Mesenchymal stem cell (in vitro differentiated cells and primary cell): ENCODE measurements around the gene GPR107.

Experiments
- DNase-seq: peaks from one replicate; pipeline ENCODE4 v3.0.0-alpha.2; 2013
- H2AFZ ChIP-seq: one replicate; pipeline ENCODE4 v1.6.1; 2013; ENCODE audit warnings: low read depth, mild to moderate bottlenecking, control low read depth, inconsistent platforms, low read length, moderate library complexity
- H2AK5ac ChIP-seq: 2 replicates; pipeline ENCODE4 v1.6.1; 2013; ENCODE audit warnings: low read length, moderate library complexity, mild to moderate bottlenecking, inconsistent platforms; ENCODE audit not compliant: severe bottlenecking
- H2BK120ac ChIP-seq: one replicate; pipeline ENCODE4 v1.6.1; 2013; ENCODE audit warnings: low read depth, mild to moderate bottlenecking, inconsistent platforms, low read length, moderate library complexity
- H2BK12ac ChIP-seq, 2 experiments: one replicate each; pipeline ENCODE4 v1.6.1; 2013; ENCODE audit warnings: inconsistent platforms in 2 of 2, low read length in 2 of 2, mild to moderate bottlenecking in 2 of 2, moderate library complexity in 2 of 2, control low read depth in 1 of 2
- H2BK15ac ChIP-seq: one replicate; pipeline ENCODE4 v1.6.1; 2013; ENCODE audit warnings: mild to moderate bottlenecking, low read depth, inconsistent platforms; ENCODE audit not compliant: poor library complexity, severe bottlenecking
- H2BK5ac ChIP-seq: 2 replicates; pipeline ENCODE4 v1.6.1; 2013; ENCODE audit warnings: low read depth, mild to moderate bottlenecking, low read length, control low read depth, inconsistent platforms; ENCODE audit not compliant: poor library complexity, severe bottlenecking
- H3K14ac ChIP-seq, 2 experiments: one replicate each; pipeline ENCODE4 v1.6.1; 2013; ENCODE audit warnings: inconsistent platforms in 2 of 2, low read length in 2 of 2, control low read depth in 1 of 2, mild to moderate bottlenecking in 1 of 2, moderate library complexity in 1 of 2
- H3K18ac ChIP-seq, 2 experiments: one replicate each; pipeline ENCODE4 v1.6.1; 2013; ENCODE audit warnings: inconsistent platforms in 2 of 2, low read length in 2 of 2, control low read depth in 1 of 2, low read depth in 1 of 2, mild to moderate bottlenecking in 1 of 2
- H3K23ac ChIP-seq, 2 experiments: one replicate each; pipeline ENCODE4 v1.6.1; 2013; ENCODE audit warnings: inconsistent platforms in 2 of 2, low read length in 2 of 2, mild to moderate bottlenecking in 2 of 2, moderate library complexity in 2 of 2, control low read depth in 1 of 2
- H3K27ac ChIP-seq: 2 replicates; pipeline ENCODE4 v1.5.1; 2013; ENCODE audit warnings: mild to moderate bottlenecking, moderate library complexity, low read length, control low read depth, inconsistent platforms; ENCODE audit not compliant: poor library complexity, severe bottlenecking
- H3K27me3 ChIP-seq, 2 experiments: 2 replicates each; pipeline versions ENCODE4 v1.6.1 to v1.7.0; 2013; ENCODE audit warnings: low read length in 2 of 2, mild to moderate bottlenecking in 2 of 2, moderate library complexity in 2 of 2, control low read depth in 1 of 2, inconsistent platforms in 1 of 2; ENCODE audit not compliant: control insufficient read depth in 1 of 2, insufficient read depth in 1 of 2
- H3K36me3 ChIP-seq, 2 experiments: 2 replicates each; pipeline versions ENCODE4 v1.6.1 to v1.7.0; 2013; ENCODE audit warnings: low read length in 2 of 2, control low read depth in 1 of 2, inconsistent platforms in 1 of 2, low read depth in 1 of 2, mild to moderate bottlenecking in 1 of 2; ENCODE audit not compliant: insufficient read depth in 2 of 2, control insufficient read depth in 1 of 2
- H3K4ac ChIP-seq, 2 experiments: one replicate each; pipeline ENCODE4 v1.6.1; 2013; ENCODE audit warnings: inconsistent platforms in 2 of 2, low read length in 2 of 2, mild to moderate bottlenecking in 2 of 2, moderate library complexity in 2 of 2, control low read depth in 1 of 2, low read depth in 1 of 2
- H3K4me1 ChIP-seq: 2 replicates; pipeline ENCODE4 v1.6.1; 2013; ENCODE audit warnings: low read depth, low read length, control low read depth; ENCODE audit not compliant: control insufficient read depth, insufficient read depth
- H3K4me2 ChIP-seq: 2 replicates; pipeline ENCODE4 v1.6.1; 2013; ENCODE audit warnings: low read length, mild to moderate bottlenecking, inconsistent platforms; ENCODE audit not compliant: poor library complexity, severe bottlenecking
- H3K4me3 ChIP-seq, 2 experiments: 2 replicates each; pipeline versions ENCODE4 v1.5.1 to v1.7.0; 2013; ENCODE audit warnings: low read length in 2 of 2, mild to moderate bottlenecking in 2 of 2, control low read depth in 1 of 2, low read depth in 1 of 2; ENCODE audit not compliant: insufficient read depth in 1 of 2
- H3K79me1 ChIP-seq: replicated peaks from 2 replicates; pipeline ENCODE4 v1.6.1; 2013; ENCODE audit warnings: mild to moderate bottlenecking, control low read depth, low read length, inconsistent platforms; ENCODE audit not compliant: poor library complexity, severe bottlenecking
- H3K9ac ChIP-seq: 2 replicates; pipeline ENCODE4 v1.7.0; 2013; ENCODE audit warnings: mild to moderate bottlenecking, low read length, moderate library complexity
- H3K9me3 ChIP-seq: 2 replicates; pipeline ENCODE4 v1.7.0; 2013; ENCODE audit warnings: mild to moderate bottlenecking, low read length; ENCODE audit not compliant: control insufficient read depth
- H4K8ac ChIP-seq: one replicate; pipeline ENCODE4 v1.6.1; 2013; ENCODE audit warnings: inconsistent platforms, mild to moderate bottlenecking, low read length, moderate library complexity
- H4K91ac ChIP-seq: one replicate; pipeline ENCODE4 v1.6.1; 2013; ENCODE audit warnings: mild to moderate bottlenecking, low read length, inconsistent platforms
- WGBS: methylation state at CpG from one replicate; pipeline ENCODE4 v1.1.7; 2013; ENCODE audit warnings: mixed read lengths; 5-methylcytosine and 5-hydroxymethylcytosine counted together

GPR107 gene

GRCh38 chr9:130177898-130178805 is 124.4 kb downstream of the GPR107 start:
- H3K4ac ChIP-seq, result no peak overlapping the region
- H2BK12ac ChIP-seq, result no peak overlapping the region
- H4K91ac ChIP-seq, result no peak overlapping the region
- H2AFZ ChIP-seq, result no peak overlapping the region
- H3K9ac ChIP-seq, result no peak overlapping the region
- no peaks in the 10 kb centered on the region for H3K27me3 ChIP-seq
- H3K79me1 ChIP-seq, result peaks cover 10% of the 10 kb centered on the region
- H3K4me1 ChIP-seq, result peaks cover 48% of the 10 kb centered on the region
- no peak overlapping the region for H2BK5ac ChIP-seq
- H2BK120ac ChIP-seq, result no peak overlapping the region
- whole genome bisulfite sequencing, result 95% methylated on average over 17 of the region's 20 CpGs
- no peak overlapping the region for H4K8ac ChIP-seq
- H3K27ac ChIP-seq, result no peak overlapping the region
- no peak overlapping the region for H3K23ac ChIP-seq
- no peak overlapping the region for H3K14ac ChIP-seq
- H3K4me3 ChIP-seq, result no peak overlapping the region
- H2AK5ac ChIP-seq, result peak overlapping the region; percentile 86
- H3K18ac ChIP-seq, result peak overlapping the region in 1 of 2 experiments; percentile 16
- peaks cover 5 to 51% of the 10 kb centered on the region in 2 experiments for H3K36me3 ChIP-seq
- H3K4me2 ChIP-seq, result no peak overlapping the region
- H2BK15ac ChIP-seq, result no peak overlapping the region
- no peak for DNase-seq
- H3K9me3 ChIP-seq, result no peaks in the 10 kb centered on the region

- Histone ChIP-seq H2BK5ac (no peak overlapping the region), H2BK15ac (no peak overlapping the region), H2AFZ (no peak overlapping the region), H3K9ac (no peak overlapping the region), H4K91ac (no peak overlapping the region), H3K4me2 (no peak overlapping the region), H3K27me3 (no peaks in the 10 kb centered on the region), H3K4ac (no peak overlapping the region), H3K36me3 (peaks cover 5 to 42% of the 10 kb centered on the region in 2 experiments), H2AK5ac (no peak overlapping the region), H3K4me3 (no peak overlapping the region), H3K18ac (no peak overlapping the region), H3K4me1 (peaks cover 41% of the 10 kb centered on the region), H4K8ac (no peak overlapping the region), H2BK120ac (no peak overlapping the region), H3K27ac (no peak overlapping the region), H3K23ac (no peak overlapping the region), H2BK12ac (no peak overlapping the region), H3K14ac (no peak overlapping the region), H3K79me1 (peaks cover 7% of the 10 kb centered on the region), H3K9me3 (no peaks in the 10 kb centered on the region)
- DNase-seq, result no peak
- 86% methylated on average over 2 of the region's 2 CpGs for WGBS
Observed at GRCh38 chr9:130179331-130179907, 125.7 kb downstream of the GPR107 start.

DNA sequence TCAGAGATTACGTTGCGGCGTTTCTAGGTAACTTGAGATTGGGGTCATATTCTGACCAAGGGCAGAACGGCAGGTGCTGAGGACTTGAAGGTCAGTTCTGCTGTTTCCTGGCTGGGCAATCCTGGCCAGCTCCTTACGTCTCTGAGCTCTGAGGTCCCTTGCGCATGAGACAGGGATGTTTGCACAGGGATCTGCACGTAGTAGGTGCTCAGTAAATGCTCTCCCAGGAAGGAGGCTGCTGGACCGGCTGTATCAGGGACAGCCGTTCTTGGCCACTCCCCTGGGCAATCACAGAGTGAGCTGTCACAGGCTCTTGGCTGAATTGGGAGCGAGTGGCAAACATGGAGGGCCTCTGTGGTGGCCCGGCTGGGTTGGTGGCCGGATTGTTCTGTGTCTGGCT is 126.8 kb downstream of the GPR107 start:
- Histone ChIP-seq H3K27me3 (no peaks in the 10 kb centered on the region), H2BK12ac (no peak overlapping the region), H3K23ac (no peak overlapping the region), H2BK120ac (no peak overlapping the region), H3K79me1 (peaks cover 7% of the 10 kb centered on the region), H3K36me3 (peaks cover 5 to 36% of the 10 kb centered on the region in 2 experiments), H3K9me3 (no peaks in the 10 kb centered on the region), H3K4me1 (peaks cover 42% of the 10 kb centered on the region), H3K14ac (no peak overlapping the region), H2BK15ac (peak overlapping the region; percentile 17), H3K9ac (no peak overlapping the region), H3K4me2 (no peak overlapping the region), H2BK5ac (no peak overlapping the region), H2AK5ac (peak overlapping the region; percentile 9), H3K27ac (no peak overlapping the region), H3K4me3 (no peak overlapping the region), H2AFZ (no peak overlapping the region), H3K4ac (no peak overlapping the region), H4K91ac (no peak overlapping the region), H3K18ac (no peak overlapping the region), H4K8ac (no peak overlapping the region)
- WGBS, result 96% methylated on average over 12 of the region's 12 CpGs
- no peak for DNase-seq

DNA sequence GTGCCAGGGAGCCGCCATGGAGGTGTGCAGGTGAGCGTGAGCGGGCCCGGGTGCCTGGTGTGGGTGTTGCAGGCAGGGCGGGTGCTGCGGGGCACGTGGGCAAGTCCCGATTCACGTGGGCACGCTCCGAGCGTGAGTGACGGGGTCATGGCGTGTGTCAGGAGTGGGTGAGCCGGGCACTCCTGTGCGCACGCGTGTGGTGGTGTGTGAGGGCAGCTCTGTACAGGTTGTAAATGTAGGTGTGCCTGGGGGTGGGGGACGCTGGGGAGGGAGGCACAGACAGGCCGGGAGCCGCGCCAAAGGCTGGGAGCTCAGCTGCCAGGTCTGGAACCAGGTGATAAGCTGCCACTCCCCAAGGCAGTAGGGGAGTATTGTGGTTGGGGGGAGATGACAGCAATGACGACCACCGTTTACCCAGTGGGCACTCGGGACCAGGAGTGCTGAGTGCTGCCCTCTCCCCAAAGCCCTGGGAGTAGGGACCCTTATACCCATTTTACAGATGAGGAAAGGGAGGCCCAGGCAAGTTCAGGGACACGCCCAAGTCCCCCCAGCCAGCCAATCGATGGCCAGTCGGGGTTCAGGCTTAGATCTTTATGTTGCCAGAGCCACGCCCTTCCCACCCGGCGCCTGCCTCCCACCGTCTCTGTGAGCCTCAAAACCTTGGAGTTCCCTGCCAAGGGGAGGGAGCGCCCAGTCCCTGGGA is 128.1 kb downstream of the GPR107 start:
- Histone ChIP-seq H3K4me1 (peaks cover 46% of the 10 kb centered on the region), H3K14ac (no peak overlapping the region), H2BK5ac (peak overlapping the region; percentile 40), H3K27me3 (no peaks in the 10 kb centered on the region), H4K91ac (peak overlapping the region; percentile 70), H3K79me1 (peaks cover 7% of the 10 kb centered on the region), H2BK15ac (peak overlapping the region; percentile 41), H4K8ac (no peak overlapping the region), H3K4me2 (no peak overlapping the region), H2BK12ac (peak overlapping the region; percentile 70 to 73), H3K27ac (no peak overlapping the region), H3K36me3 (peaks cover 0 to 28% of the 10 kb centered on the region in 2 experiments), H3K23ac (no peak overlapping the region), H3K4me3 (no peak overlapping the region), H2AK5ac (peak overlapping the region; percentile 78), H3K9me3 (no peaks in the 10 kb centered on the region), H2BK120ac (no peak overlapping the region), H3K9ac (no peak overlapping the region), H2AFZ (no peak overlapping the region), H3K18ac (peak overlapping the region in 1 of 2 experiments; percentile 50), H3K4ac (peak overlapping the region in 1 of 2 experiments; percentile 49)
- no peak for DNase-seq
- 98% methylated on average over 33 of the region's 33 CpGs for WGBS
